GM21360 (cell line): Measurements from ENCODE around the gene NPR1.
"Not testable (repeated sequence)": the region's sequence is repeated elsewhere in the genome, so short reads cannot be mapped to it uniquely, and the experiment has no call there.

Experiments
- ATAC-seq: cut with Tn5 transposase; IDR thresholded peaks from one replicate; pipeline ENCODE4 v1.9.1; 2021; ENCODE audit warnings: mild to moderate bottlenecking, moderate library complexity; ENCODE audit not compliant: unreplicated experiment

NPR1 gene

DNA sequence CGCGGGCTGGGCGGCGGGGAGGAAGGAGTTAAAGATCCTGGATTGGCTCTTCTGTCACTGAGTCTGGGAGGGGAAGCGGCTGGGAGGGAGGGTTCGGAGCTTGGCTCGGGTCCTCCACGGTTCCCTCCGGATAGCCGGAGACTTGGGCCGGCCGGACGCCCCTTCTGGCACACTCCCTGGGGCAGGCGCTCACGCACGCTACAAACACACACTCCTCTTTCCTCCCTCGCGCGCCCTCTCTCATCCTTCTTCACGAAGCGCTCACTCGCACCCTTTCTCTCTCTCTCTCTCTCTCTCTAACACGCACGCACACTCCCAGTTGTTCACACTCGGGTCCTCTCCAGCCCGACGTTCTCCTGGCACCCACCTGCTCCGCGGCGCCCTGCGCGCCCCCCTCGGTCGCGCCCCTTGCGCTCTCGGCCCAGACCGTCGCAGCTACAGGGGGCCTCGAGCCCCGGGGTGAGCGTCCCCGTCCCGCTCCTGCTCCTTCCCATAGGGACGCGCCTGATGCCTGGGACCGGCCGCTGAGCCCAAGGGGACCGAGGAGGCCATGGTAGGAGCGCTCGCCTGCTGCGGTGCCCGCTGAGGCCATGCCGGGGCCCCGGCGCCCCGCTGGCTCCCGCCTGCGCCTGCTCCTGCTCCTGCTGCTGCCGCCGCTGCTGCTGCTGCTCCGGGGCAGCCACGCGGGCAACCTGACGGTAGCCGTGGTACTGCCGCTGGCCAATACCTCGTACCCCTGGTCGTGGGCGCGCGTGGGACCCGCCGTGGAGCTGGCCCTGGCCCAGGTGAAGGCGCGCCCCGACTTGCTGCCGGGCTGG lies at the start of gene NPR1:
TSS of gene NPR1 (plus strand) at position 170 of the 818 bp plus-strand sequence. CDS start at position 591, 421 bp downstream.
- no peak for ATAC-seq

- ATAC-seq: no peak
Observed at GRCh38 chr1:153629343-153629665, 49.2 kb upstream of the NPR1 start.

DNA sequence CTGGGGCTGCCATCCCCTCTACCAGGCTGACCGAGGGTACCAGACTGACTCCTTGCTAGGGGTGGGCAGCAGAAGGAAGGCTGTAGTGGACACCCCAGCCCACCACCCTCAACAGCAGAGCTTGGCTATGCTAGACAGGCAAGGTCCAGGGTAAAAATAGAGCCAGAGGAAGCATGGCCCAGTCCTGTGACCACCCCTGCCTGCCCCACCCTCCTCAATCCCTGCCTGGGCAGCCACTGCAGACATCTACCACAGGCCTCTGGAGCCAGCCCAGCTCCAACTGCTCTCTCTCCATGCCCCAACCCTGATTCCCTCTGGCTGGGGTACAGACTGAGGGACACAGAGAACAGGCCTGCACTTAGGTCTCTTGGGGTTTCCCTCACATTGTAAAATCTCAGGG lies 48.5 kb upstream of the NPR1 start:
- no peak for ATAC-seq

DNA sequence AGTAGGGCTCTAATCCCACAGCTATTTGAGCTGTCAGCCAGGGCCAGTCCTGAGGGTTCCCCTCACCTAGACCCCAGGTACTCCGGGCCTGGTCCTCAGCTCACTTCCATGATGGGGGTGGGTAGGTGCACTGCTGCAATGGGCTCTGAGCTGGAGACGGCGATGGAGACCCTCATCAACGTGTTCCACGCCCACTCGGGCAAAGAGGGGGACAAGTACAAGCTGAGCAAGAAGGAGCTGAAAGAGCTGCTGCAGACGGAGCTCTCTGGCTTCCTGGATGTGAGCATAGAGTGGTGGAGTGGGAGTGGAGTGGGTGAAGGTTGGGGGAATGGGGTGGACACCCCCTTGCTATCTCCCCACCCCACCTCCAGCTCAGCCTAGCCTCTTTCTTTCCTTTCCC lies 48.1 kb upstream of the NPR1 start:
- ATAC-seq: no peak

DNA sequence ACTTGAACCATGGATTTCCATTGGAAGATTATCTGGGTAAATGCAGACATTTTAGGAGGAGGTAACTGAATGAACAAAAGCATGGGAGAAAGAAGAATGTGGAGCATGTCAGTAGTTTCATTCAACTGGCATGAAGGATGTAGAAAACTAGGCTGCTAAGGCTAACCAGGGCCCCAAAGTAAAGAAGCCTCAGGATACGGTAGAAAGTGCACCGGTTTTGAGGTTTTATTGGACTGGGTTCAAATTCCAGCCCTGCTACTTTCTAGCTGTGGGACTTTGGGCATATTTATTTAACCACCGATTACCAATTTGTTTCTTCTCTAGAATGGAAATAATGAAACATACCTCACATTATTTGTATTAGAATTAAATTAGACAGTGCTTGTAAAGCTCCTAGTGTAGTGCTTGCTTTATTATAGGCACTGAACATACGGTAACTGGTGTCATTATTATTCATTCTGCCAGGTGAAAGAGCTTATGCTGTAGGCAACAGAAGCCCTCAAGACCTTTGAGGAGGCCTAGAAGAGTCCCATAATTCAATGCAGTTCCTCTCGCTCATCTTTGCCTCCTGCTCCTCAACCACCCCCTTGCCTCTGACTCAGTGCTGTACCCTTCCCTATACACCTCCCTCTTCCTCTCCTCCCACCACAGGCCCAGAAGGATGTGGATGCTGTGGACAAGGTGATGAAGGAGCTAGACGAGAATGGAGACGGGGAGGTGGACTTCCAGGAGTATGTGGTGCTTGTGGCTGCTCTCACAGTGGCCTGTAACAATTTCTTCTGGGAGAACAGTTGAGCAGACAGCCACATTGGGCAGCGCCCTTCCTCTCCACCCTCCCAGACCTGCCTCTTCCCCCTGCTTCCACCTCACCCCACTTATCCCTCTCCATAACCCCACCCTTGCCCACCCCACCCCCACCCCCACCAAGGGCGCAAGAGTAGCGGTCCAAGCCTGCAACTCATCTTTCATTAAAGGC lies 47.2 kb upstream of the NPR1 start:
- ATAC-seq: no peak

- no peak for ATAC-seq
Observed at GRCh38 chr1:153633161-153633753, 45.2 kb upstream of the NPR1 start.

GRCh38 chr1:153633754-153634665 lies 44.5 kb upstream of the NPR1 start, which contains the start of gene CHTOP:
TSS of gene CHTOP (plus strand) at chr1:153634066. CDS start at chr1:153636589, 2,523 bp downstream.
- peak; percentile 78 for ATAC-seq

GRCh38 chr1:153635872-153636271 lies 42.6 kb upstream of the NPR1 start:
- no peak for ATAC-seq

DNA sequence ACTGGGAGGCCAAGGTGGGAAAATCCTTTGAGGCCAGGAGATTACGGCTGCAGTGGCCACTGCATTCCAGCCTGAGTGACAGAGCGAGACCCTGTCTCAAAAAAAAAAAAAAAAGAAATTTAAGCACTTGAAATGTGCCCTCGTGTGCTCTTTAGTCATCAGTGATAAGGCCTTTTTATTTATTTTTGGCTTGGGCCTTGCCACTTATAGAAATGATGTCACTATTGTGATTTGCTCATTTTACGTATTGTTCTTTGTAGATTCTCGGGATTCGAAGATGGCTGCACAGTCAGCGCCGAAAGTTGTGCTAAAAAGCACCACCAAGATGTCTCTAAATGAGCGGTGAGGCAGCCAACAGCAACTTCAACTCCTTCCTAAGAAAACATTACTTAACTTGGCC lies 42.2 kb upstream of the NPR1 start:
- ATAC-seq: no peak

- ATAC-seq: no peak
Observed at GRCh38 chr1:153638261-153638660, 40.2 kb upstream of the NPR1 start.

- ATAC-seq: no peak
Observed at GRCh38 chr1:153639280-153639679, 39.2 kb upstream of the NPR1 start.

DNA sequence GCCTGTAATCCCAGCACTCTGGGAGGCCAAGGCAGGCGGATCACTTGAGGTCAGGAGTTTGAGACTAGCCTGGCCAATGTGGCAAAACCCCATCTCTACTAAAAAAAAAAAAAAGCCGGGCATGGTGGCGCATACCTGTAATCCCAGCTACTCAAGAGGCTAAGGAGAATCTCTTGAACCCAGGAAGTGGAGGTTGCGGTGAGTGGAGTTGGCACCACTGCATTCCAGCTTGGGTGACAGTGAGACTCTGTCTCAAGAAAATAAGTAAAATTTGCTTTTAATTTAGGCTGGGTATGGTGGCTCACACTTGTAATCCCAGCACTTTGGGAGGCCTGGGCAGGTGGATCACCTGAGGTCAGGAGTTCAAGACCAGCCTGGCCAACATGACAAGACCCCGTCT lies 38.3 kb upstream of the NPR1 start:
- ATAC-seq: not testable (repeated sequence)

DNA sequence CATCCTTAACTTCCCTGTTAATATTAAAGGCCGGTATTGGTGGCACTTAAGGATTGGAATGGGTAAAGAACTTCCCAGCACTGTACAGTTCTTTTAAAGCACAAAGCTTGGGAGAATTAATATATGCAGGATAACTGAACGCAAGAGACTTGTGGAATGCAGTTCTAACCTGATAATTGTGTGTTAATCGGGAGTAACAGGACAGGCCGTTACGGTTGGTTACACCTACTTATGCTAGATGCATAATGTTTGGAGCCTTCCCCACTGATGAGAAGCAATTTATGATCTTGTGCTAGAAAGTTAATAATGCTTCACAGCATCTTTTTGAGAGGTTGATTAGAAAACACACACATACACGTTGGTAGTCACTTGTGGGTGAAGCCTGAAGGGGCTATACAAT lies 37.6 kb upstream of the NPR1 start:
- no peak for ATAC-seq

GRCh38 chr1:153642161-153642560 lies 36.3 kb upstream of the NPR1 start:
- ATAC-seq: no peak

DNA sequence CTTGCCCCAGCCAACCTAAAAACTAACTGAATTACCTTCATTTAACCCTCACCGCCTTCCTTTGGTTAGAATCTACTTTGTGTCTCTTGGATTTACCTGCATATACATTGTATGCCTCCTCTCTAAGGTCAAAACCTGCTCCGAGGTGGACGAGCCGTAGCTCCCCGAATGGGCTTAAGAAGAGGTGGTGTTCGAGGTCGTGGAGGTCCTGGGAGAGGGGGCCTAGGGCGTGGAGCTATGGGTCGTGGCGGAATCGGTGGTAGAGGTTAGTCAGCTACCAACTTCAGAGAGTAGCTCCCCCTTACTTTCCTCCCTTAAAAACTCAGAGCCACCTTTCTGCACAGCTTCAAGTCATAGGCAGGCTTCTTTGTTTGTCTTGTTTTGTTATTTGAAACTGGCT lies 35.4 kb upstream of the NPR1 start:
- no peak for ATAC-seq

DNA sequence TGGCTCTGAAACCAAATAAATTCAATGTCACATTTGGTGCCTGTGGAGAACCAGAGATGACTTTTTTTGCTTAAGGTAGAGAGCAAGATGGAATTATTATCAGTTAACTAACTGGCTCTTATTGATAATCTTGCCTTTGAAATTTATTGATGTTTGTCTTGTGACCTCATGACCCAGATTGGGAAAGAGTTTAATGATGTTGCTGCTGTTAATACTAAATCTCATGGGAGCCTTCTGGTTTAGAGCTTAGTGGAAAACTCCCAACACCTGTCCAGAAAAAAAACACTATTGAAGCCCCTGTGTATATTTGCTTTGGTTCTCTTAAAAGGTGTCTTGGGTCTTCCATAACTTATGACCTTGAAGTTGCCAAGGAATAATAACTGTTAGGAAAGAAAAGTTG lies 34.7 kb upstream of the NPR1 start:
- no peak for ATAC-seq

DNA sequence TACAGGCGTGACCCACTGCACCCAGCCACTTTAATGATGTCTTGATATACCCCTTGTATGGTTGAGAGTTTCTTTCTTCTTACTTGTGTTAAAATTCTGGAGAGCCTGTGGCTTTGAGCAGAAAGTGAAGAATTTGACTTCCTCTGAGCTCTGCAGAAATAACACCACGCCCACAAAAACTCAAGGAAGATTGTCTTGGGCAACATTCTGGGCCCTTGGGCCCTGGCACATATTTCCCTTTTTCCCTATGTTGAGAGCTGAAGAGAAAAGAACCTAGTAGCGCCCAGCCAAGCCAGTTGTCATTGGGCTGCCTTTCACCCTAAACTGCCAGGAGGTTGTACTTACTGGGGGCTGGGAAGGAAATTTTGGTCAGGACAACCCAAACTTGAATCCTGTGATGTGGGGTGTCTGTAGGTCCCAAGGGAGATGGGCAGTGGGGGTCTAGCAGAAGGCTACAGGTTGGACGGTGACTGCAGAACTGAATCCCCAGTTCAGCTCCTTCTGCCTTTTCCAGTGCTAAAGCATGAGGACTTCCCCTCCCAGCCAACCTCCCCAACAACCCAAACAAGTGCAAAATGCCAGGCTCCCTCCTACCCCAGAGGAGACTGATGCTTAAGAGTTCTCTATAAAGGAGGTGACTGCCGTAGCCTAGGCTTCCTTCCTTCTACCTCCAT lies 31.7 kb upstream of the NPR1 start:
- ATAC-seq: no peak

DNA sequence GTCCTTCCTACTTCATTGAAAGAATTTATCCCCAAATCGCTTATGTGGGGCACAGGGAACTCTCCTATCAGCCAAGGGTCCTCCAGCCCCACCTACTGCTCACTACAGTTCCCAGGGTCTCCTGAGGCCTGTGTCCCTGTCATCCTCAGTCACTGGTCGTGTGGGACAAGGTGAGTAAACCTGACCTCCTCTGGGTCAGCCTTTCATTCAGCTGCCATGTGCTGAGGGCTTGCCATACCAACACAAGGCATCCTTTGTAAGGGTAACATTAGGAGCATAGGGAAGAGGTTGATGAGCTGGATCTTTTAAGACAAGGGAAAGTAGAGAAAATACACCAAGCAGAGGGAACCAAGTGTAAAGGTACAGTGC lies 31.2 kb upstream of the NPR1 start:
- ATAC-seq: no peak

GRCh38 chr1:153648000-153648643 lies 30.4 kb upstream of the NPR1 start:
- ATAC-seq: no peak
